H9 (cell line): ENCODE data around the gene ALX4. TPM values are rescaled to one million over a fixed set of nuclear protein-coding genes. Genes with fewer than 3 reads are reported as not detected.

Source experiments
- DNase-seq: peaks from one replicate; pipeline ENCODE4 v3.0.0-alpha.2; 2017
- H2AFZ ChIP-seq: one replicate; pipeline ENCODE4 v1.6.1; 2013; ENCODE audit warnings: mild to moderate bottlenecking, low read length, control low read depth, moderate library complexity
- H2AK5ac ChIP-seq: 2 replicates; pipeline ENCODE4 v1.6.1; 2013; ENCODE audit warnings: low read length, control low read depth, mixed read lengths; ENCODE audit not compliant: insufficient read length
- H2BK120ac ChIP-seq: one replicate; pipeline ENCODE4 v1.6.1; 2013; ENCODE audit warnings: low read depth, mild to moderate bottlenecking, low read length, control low read depth, inconsistent platforms; ENCODE audit not compliant: poor library complexity, severe bottlenecking
- H2BK12ac ChIP-seq: 2 replicates; pipeline ENCODE4 v1.6.1; 2013; ENCODE audit warnings: low read length, control low read depth, mixed read lengths, low read depth; ENCODE audit not compliant: insufficient read length
- H2BK15ac ChIP-seq: 2 replicates; pipeline ENCODE4 v1.6.1; 2013; ENCODE audit warnings: low read depth, low read length, control low read depth
- H2BK20ac ChIP-seq: one replicate; pipeline ENCODE4 v1.6.1; 2013; ENCODE audit warnings: low read depth, mild to moderate bottlenecking, low read length, control low read depth, inconsistent platforms; ENCODE audit not compliant: poor library complexity, severe bottlenecking
- H2BK5ac ChIP-seq: 2 replicates; pipeline ENCODE4 v1.6.1; 2013; ENCODE audit warnings: low read length, control low read depth, mixed read lengths; ENCODE audit not compliant: insufficient read length
- H3K14ac ChIP-seq: 2 replicates; pipeline ENCODE4 v1.6.1; 2013; ENCODE audit warnings: low read length, control low read depth; ENCODE audit not compliant: insufficient read depth
- H3K18ac ChIP-seq: 2 replicates; pipeline ENCODE4 v1.6.1; 2013; ENCODE audit warnings: low read depth, mild to moderate bottlenecking, mixed read lengths, low read length, control low read depth; ENCODE audit not compliant: insufficient read length
- H3K23ac ChIP-seq: 2 replicates; pipeline ENCODE4 v1.6.1; 2013; ENCODE audit warnings: low read length, control low read depth, mixed read lengths, low read depth; ENCODE audit not compliant: insufficient read length
- H3K23me2 ChIP-seq: 2 replicates; pipeline ENCODE4 v1.6.1; 2013; ENCODE audit warnings: low read depth, mild to moderate bottlenecking, mixed read lengths, low read length, control low read depth; ENCODE audit not compliant: insufficient read length, poor library complexity, severe bottlenecking
- H3K27ac ChIP-seq: 2 replicates; pipeline ENCODE4 v1.5.1; 2013; ENCODE audit warnings: low read length, control low read depth, mixed read lengths, low read depth; ENCODE audit not compliant: insufficient read length
- H3K27me3 ChIP-seq: 2 replicates; pipeline ENCODE4 v1.6.1; 2013; ENCODE audit warnings: low read length, control low read depth, inconsistent platforms; ENCODE audit not compliant: insufficient read depth
- H3K4ac ChIP-seq: 2 replicates; pipeline ENCODE4 v1.6.1; 2013; ENCODE audit warnings: low read depth, mild to moderate bottlenecking, control low read depth, inconsistent platforms, low read length, moderate library complexity
- H3K4me1 ChIP-seq: 2 replicates; pipeline ENCODE4 v1.6.1; 2013; ENCODE audit warnings: low read length, control low read depth, inconsistent platforms; ENCODE audit not compliant: insufficient read depth
- H3K4me2 ChIP-seq: 2 replicates; pipeline ENCODE4 v1.6.1; 2013; ENCODE audit warnings: low read length, control low read depth, mixed read lengths; ENCODE audit not compliant: insufficient read length, insufficient read depth
- H3K56ac ChIP-seq: 2 replicates; pipeline ENCODE4 v1.6.1; 2013; ENCODE audit warnings: low read depth, mild to moderate bottlenecking, mixed read lengths, low read length, control low read depth; ENCODE audit not compliant: insufficient read length
- H3K79me1 ChIP-seq: 2 replicates; pipeline ENCODE4 v1.6.1; 2013; ENCODE audit warnings: low read depth, mild to moderate bottlenecking, moderate library complexity, low read length, control low read depth, inconsistent platforms; ENCODE audit not compliant: insufficient read depth, poor library complexity, severe bottlenecking
- H3K79me2 ChIP-seq: 2 replicates; pipeline ENCODE4 v1.6.1; 2013; ENCODE audit warnings: low read length, control low read depth, inconsistent platforms; ENCODE audit not compliant: insufficient read depth
- H3K9ac ChIP-seq: 2 replicates; pipeline ENCODE4 v1.6.1; 2013; ENCODE audit warnings: low read length, control low read depth, mixed read lengths; ENCODE audit not compliant: insufficient read length; ENCODE audit errors: extremely low read depth
- H3K9me3 ChIP-seq: one replicate; pipeline ENCODE4 v1.6.1; 2013; ENCODE audit warnings: low read depth, low read length, inconsistent platforms; ENCODE audit not compliant: control insufficient read depth
- H3T11ph ChIP-seq: one replicate; pipeline ENCODE4 v1.6.1; 2013; ENCODE audit warnings: mild to moderate bottlenecking, low read length, control low read depth, inconsistent platforms
- H4K20me1 ChIP-seq: one replicate; pipeline ENCODE4 v1.6.1; 2013; ENCODE audit not compliant: control insufficient read depth, insufficient read length, insufficient read depth
- H4K5ac ChIP-seq: 2 replicates; pipeline ENCODE4 v1.6.1; 2013; ENCODE audit warnings: low read depth, mild to moderate bottlenecking, mixed read lengths, low read length, control low read depth; ENCODE audit not compliant: insufficient read length
- H4K8ac ChIP-seq: replicated peaks from 2 replicates; pipeline ENCODE4 v1.6.1; 2013; ENCODE audit warnings: low read length, control low read depth, mixed read lengths, low read depth; ENCODE audit not compliant: insufficient read length
- H4K91ac ChIP-seq: 2 replicates; pipeline ENCODE4 v1.6.1; 2013; ENCODE audit warnings: low read depth, mild to moderate bottlenecking, moderate library complexity, mixed read lengths, low read length, control low read depth; ENCODE audit not compliant: insufficient read length
- H3K27ac Mint-ChIP-seq, 3 experiments: 2 replicates in 2 of 3; 3 replicates in 1 of 3; pipeline ENCODE4 v1.8.0; 2020 to 2021; ENCODE audit warnings: mixed read lengths in 3 of 3, mild to moderate bottlenecking in 1 of 3, moderate library complexity in 1 of 3
- H3K27me3 Mint-ChIP-seq: 2 replicates; pipeline ENCODE4 v1.8.0; 2021; ENCODE audit warnings: low read depth, mild to moderate bottlenecking, moderate library complexity, mixed read lengths
- H3K36me3 Mint-ChIP-seq, 3 experiments: 2 replicates in 2 of 3; 3 replicates in 1 of 3; pipeline ENCODE4 v1.8.0; 2020 to 2021; ENCODE audit warnings: low read depth in 3 of 3, mixed read lengths in 3 of 3; ENCODE audit not compliant: insufficient read depth in 1 of 3
- H3K4me1 Mint-ChIP-seq, 2 experiments: 2 replicates each; pipeline ENCODE4 v1.8.0; 2020; ENCODE audit warnings: mixed read lengths in 2 of 2
- H3K4me3 Mint-ChIP-seq, 2 experiments: 2 replicates in 1 of 2; 3 replicates in 1 of 2; pipeline ENCODE4 v1.8.0; 2020 to 2021; ENCODE audit warnings: mild to moderate bottlenecking in 2 of 2, mixed read lengths in 2 of 2, moderate library complexity in 1 of 2
- H3K9me3 Mint-ChIP-seq, 2 experiments: 2 replicates in 1 of 2; 3 replicates in 1 of 2; pipeline ENCODE4 v1.8.0; 2020; ENCODE audit warnings: mild to moderate bottlenecking in 2 of 2, mixed read lengths in 2 of 2, moderate library complexity in 1 of 2
- CTCF ChIP-seq: fragments of 200-600 bp; sonication (generic); conservative IDR thresholded peaks from 3 replicates; pipeline ENCODE4 v1.8.0; 2021; ENCODE audit warnings: antibody characterized with exemption, mild to moderate bottlenecking
- WGBS: extraction: QIAGEN DNeasy Blood & Tissue Kit; methylation state at CpG from one replicate; pipeline ENCODE4 v1.1.7; 2013; ENCODE audit warnings: missing lambda C conversion rate, low lambda C conversion rate, mixed read lengths; ENCODE audit not compliant: insufficient read length; ENCODE audit errors: extremely low coverage; 5-methylcytosine and 5-hydroxymethylcytosine counted together
- total RNA-seq: library from RNA; stranded (reverse); gene quantifications from 2 replicates; pipeline ENCODE4 v1.2.1, GENCODE V29; 2021

The ALX4 gene
- total RNA-seq, 1 experiment from 2014 or later, result not detected

GRCh38 chr11:44269369-44270351, 40.3 kb downstream of the ALX4 start:
- no peak overlapping the region for H2AFZ ChIP-seq
- no peak overlapping the region for H2BK20ac ChIP-seq
- no peak overlapping the region for H3K18ac ChIP-seq
- H2BK5ac ChIP-seq, result no peak overlapping the region
- no peaks in the 10 kb centered on the region for H3K23me2 ChIP-seq
- no peak for TF ChIP-seq CTCF
- no peaks in the 10 kb centered on the region for H3K79me2 ChIP-seq
- WGBS, result no CpG with 5 or more reads among the region's 17 CpGs
- peaks cover 3 to 12% of the 10 kb centered on the region in 2 experiments; a peak in 3 of 4 replicates for H3K4me1 Mint-ChIP-seq
- peaks cover 5% of the 10 kb centered on the region for H3K27me3 Mint-ChIP-seq
- no peak overlapping the region for H2AK5ac ChIP-seq
- no peak overlapping the region for H3K4ac ChIP-seq
- no peak for DNase-seq
- H3K79me1 ChIP-seq, result no peaks in the 10 kb centered on the region
- H2BK12ac ChIP-seq, result no peak overlapping the region
- H3K9ac ChIP-seq, result no peak overlapping the region
- H3K56ac ChIP-seq, result no peak overlapping the region
- no peak overlapping the region for H3T11ph ChIP-seq
- H2BK120ac ChIP-seq, result no peak overlapping the region
- no peak overlapping the region for H3K23ac ChIP-seq
- H4K91ac ChIP-seq, result no peak overlapping the region
- H3K4me3 Mint-ChIP-seq, result no peak overlapping the region
- H3K27ac ChIP-seq, result no peak overlapping the region
- no peak overlapping the region for H2BK15ac ChIP-seq
- no peaks in the 10 kb centered on the region for H3K27me3 ChIP-seq
- no peak overlapping the region for H4K5ac ChIP-seq
- no peaks in the 10 kb centered on the region for H3K9me3 Mint-ChIP-seq
- H3K27ac Mint-ChIP-seq, result no peak overlapping the region; a peak in 1 of 7 replicates
- H4K8ac ChIP-seq, result no peak overlapping the region
- H3K14ac ChIP-seq, result no peak overlapping the region; the same call in 1 of the 2 replicates
- no peak overlapping the region for H3K4me2 ChIP-seq
- no peaks in the 10 kb centered on the region for H3K36me3 Mint-ChIP-seq
- no peaks in the 10 kb centered on the region for H3K4me1 ChIP-seq
- no peaks in the 10 kb centered on the region for H4K20me1 ChIP-seq
- no peaks in the 10 kb centered on the region for H3K9me3 ChIP-seq
